GM19193 (cell line): ENCODE results near the gene GREM1.

Experiments
- POLR2A ChIP-seq: IDR thresholded peaks from 4 replicates; pipeline ENCODE4 v1.6.1; 2011; ENCODE audit not compliant: insufficient read depth, insufficient read length; ENCODE audit errors: extremely low read depth

GREM1 gene

DNA sequence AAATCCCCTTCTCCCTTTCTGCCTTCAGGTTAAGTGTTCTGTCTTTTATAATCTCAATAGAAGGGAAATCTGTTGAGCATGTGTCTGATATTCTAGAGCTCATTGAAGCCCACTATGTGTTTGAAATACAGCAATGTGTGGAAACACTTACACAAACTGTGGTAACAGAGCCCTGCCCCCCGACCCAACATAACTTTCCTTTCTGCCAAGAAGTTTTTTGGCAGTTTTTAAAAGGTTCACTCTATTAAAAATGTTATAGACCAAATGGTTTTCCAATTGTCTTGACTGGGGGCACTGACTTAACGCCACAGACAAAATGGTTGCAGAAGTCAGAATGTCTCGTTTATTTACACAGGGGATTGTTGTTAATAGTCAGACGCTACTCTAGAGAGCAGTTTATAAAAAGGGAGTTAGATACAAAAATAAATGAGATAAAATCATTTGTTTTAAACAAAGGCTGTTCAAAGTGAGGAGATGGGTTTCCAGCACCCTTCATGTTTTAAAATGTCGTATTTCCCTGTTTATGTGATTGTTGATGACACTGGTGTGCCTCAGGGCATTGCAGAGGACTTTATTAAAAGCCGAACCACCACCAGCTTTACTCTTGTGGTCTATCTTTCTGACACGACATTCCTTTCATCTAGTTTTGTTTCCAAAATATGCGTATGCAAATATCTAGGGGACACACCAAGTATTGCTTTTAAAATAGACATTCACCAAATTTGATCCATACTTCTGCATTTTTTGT is 26.7 kb upstream of the GREM1 start:
- TF ChIP-seq POLR2A = no peak

DNA sequence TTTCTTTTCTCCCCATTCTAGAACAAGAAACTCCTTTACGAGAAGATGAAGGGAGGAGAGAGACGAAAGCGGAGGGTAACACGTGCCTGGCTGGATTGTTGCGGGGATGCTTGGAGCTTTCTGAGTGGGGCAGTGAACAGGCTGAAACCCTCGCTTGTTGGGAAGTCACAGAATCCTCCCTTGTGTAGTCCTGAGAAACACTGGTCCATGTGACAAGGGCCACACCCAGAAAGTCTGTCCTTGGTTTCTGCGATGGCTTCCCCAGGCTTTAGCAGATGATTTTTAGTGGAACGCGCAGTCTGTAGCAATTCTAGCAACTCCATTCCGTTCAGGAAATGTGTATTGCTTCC is 26.1 kb upstream of the GREM1 start:
- no peak for TF ChIP-seq POLR2A

GRCh38 chr15:32692286-32692685 is 25.5 kb upstream of the GREM1 start:
- TF ChIP-seq POLR2A = no peak

DNA sequence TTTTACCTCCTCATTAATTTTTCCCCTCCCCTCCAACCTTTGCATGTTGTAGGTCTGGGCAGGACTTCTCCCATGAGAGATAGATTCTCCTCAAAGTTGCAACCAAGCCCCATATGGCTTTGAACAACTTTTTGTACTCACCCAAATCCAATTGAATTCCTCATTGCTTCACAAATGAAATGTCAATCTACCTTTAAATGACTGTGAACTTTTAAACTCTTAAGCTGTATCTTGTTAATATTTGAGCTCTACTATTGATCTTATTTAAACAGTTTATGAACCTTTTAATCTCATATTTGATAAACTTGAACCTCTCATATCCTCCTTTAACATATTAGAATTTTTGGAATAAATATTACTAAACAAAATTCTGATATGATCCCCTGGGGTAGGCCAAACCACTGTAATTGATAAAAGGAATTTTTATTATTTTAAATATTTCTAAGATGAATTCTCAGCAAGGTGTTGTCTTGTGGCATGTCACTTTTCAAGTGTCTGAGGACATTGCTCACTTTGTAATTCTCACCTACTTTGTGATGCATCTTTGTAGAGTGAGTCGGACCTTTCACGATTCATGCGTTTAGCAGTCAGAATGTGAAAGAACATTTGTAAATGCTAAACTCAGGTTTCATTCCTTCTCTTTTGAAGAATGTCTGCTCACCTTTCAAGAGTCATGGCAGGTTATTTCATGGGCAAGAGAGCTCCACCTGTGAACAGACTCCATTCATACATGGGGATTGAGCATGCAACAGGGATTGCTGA is 23.4 kb upstream of the GREM1 start:
- no peak for TF ChIP-seq POLR2A

GRCh38 chr15:32698773-32699390 is 18.9 kb upstream of the GREM1 start:
- no peak for TF ChIP-seq POLR2A

- no peak for TF ChIP-seq POLR2A
These were observed 17.2 kb upstream of the GREM1 start for GRCh38 chr15:32700501-32701150.

DNA sequence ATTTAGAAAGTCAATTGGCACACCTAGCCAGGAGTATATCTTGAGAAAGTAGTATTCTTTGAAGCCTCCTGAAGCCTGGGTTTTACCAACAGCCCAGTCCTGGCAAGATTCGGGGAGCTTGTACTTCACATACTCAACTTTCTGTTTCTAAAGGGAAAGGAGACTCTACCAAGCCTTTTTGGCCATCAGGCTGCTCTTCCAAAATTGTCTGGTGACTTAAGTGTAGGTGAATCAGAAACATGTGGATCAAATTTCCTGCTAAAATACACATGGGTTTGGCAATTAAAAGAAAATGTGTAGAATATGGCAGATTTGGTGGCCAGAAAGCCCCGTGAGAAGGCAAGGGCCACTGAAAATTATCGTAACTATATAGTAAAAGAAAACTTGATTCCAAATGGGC is 15.9 kb upstream of the GREM1 start:
- no peak for TF ChIP-seq POLR2A

GRCh38 chr15:32704395-32704981 is 13.3 kb upstream of the GREM1 start:
- TF ChIP-seq POLR2A = no peak

- no peak for TF ChIP-seq POLR2A
These were observed 12.4 kb upstream of the GREM1 start for GRCh38 chr15:32705446-32705845.

DNA sequence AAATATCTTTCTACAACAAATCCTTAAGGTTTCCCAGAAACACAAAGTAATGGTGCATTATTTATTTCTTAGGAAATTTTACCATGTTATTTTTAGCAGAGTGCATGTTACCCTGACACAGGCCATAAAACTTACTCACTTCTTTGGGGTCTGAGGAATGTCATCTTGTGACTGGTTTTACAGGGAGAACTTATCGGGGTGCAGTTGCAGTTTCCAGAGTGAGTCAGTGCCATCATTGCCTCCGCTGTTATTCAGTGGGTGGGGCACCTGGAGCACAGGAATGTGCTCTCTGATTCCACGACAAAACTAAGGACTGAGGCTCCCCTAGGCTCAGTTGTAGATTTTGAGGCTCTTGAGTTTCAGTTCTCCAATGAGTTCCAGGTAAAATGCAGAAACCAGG is 11.1 kb upstream of the GREM1 start:
- TF ChIP-seq POLR2A = no peak

GRCh38 chr15:32707436-32707835 is 10.4 kb upstream of the GREM1 start:
- no peak for TF ChIP-seq POLR2A

DNA sequence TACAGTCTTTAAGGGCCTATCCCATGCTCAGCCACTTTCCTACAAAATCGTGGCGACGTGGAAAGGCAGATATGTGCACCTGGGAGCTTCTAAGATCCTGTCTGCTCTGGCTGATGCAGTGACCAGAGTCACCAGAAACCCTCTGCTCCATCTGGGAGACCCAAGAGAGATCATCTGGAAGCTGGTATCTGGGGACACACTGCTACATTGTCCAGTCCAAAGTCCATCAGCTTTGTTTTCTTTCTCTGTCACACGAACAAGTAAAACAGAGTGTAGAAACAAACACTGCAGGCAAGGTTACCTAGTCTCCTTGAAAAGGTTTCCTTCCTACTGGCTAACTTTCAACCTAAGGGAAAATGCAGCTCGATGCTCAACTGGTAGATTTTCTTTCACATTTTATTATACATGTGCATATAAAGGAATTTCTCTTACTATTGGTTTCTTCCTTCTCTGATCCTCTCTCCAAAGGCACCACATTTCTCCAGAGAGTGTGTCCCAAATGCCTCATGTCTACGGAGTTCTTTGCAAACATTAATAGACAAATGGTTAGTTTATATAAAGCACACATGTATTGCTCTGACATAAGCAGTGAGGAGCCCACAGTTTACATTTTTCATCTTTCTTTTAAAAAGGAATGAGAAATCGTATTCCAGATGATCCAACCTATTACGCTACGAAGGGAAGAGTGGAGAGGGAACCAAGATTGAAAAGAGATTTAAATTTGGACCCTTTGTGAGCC is 8.3 kb upstream of the GREM1 start:
- no peak for TF ChIP-seq POLR2A

DNA sequence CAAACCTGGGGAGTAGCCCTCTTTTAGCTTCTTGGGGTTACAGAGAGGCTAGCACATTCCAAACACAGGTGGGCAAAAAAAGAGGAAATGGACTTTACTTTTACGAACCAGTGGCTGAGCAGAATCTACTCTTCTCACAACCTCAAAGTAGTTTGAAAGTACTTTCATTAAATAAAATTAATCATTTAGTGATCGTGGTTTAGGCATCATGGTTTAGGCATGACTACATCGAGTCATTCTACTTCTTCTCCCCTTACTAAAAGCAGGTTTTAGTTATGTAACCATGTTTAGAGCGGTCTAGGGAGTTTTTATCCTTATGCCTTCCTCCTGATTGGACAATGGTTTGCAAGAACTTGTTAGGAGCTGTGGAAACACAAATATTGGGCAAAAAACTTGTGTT is 2.5 kb upstream of the GREM1 start:
- no peak for TF ChIP-seq POLR2A

DNA sequence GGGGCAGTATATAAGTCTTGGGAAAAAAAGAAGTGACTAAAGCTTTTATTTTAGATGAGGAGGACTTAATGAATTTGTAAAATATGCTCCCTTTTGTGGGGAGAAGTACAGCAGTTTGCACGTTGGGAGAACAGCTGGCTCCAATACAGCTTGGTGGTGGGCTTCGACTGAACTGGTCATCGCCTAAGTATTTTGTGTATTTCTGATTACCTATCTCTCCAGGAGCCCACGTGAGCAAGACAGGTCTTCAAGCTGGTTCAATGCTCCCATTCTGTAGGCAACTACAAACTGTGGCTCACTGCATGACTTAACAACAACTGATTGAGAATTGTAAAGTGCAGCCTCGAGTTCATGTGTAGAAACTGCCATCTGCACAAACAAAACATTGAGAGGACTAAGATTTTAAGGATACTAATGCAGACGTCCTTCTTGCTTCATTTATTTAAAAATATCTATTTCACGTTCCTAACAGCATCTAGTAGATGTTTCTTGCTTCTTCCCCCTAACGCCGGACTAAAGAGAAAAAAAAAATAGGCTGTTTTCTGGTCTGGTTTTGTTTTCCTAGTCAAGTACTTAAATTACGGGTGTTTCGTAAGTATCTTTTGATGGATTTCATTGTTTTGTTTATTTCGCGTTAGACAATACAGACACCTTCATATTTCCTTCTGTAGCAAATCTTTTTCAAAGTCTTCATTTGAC is 1.4 kb upstream of the GREM1 start:
- no peak for TF ChIP-seq POLR2A
